ENCODE data around the gene CCDC169.

Gene CCDC169

GRCh38 chr13:36261976-36262375 lies 35.6 kb downstream of the CCDC169 start:
- CTCF ChIA-PET = interaction anchor here (4.2 kb wide), 1 partner anchor 13 kb away, joined by 17 read pairs; no protein-coding TSS in a partner anchor
- TF ChIP-seq CTCF (IDR thresholded peaks at IDR 0.05; ENCODE audit: control extremely low read depth, extremely low read depth, low read depth, missing control alignments) = no peak
- POLR2A ChIA-PET = no interaction called here
- DNase-seq (ENCODE audit: extremely low spot score) = no peak

- ChIA-PET POLR2A (no interaction called here), CTCF (interaction anchor here (1.0 to 1.5 kb wide), 2 partner anchors 14 to 15 kb away, joined by 3 to 4 read pairs; no protein-coding TSS in a partner anchor)
Measured at GRCh38 chr13:36261011-36261410, 36.6 kb downstream of the CCDC169 start.

GRCh38 chr13:36259361-36260137 lies 38.1 kb downstream of the CCDC169 start:
- ChIA-PET POLR2A (no interaction called here), CTCF (interaction anchor here (1.5 kb wide), 1 partner anchor 16 kb away, joined by 4 read pairs; no protein-coding TSS in a partner anchor)
- no peak for TF ChIP-seq CTCF (IDR thresholded peaks at IDR 0.05; ENCODE audit: control extremely low read depth, extremely low read depth, low read depth, missing control alignments)
- DNase-seq (ENCODE audit: extremely low spot score) = no peak

More at GRCh38 chr13:36261011-36261410, 36.6 kb downstream of the CCDC169 start:
- no peak for DNase-seq (ENCODE audit: extremely low spot score)
- TF ChIP-seq CTCF (IDR thresholded peaks at IDR 0.05; ENCODE audit: control extremely low read depth, extremely low read depth, low read depth, missing control alignments) = no peak

- no peak for TF ChIP-seq CTCF (IDR thresholded peaks at IDR 0.05; ENCODE audit: control extremely low read depth, extremely low read depth, low read depth, missing control alignments)
- no peak for DNase-seq (ENCODE audit: extremely low spot score)
- ChIA-PET CTCF (no interaction called here), POLR2A (no interaction called here)
Measured at GRCh38 chr13:36258831-36259230, 38.8 kb downstream of the CCDC169 start.

GRCh38 chr13:36251526-36251925 lies 46.1 kb downstream of the CCDC169 start:
- no peak for DNase-seq (ENCODE audit: extremely low spot score)
- POLR2A ChIA-PET = no interaction called here
- CTCF ChIA-PET = interaction anchor here (1.0 to 1.5 kb wide), 2 partner anchors 20 to 23 kb away, joined by 3 read pairs; no protein-coding TSS in a partner anchor

GRCh38 chr13:36251017-36251416 lies 46.6 kb downstream of the CCDC169 start:
- no peak for TF ChIP-seq CTCF (IDR thresholded peaks at IDR 0.05; ENCODE audit: control extremely low read depth, extremely low read depth, low read depth, missing control alignments)
- POLR2A ChIA-PET = no interaction called here
- CTCF ChIA-PET = interaction anchor here (1.0 to 2.1 kb wide), 4 partner anchors 14 to 23 kb away, joined by 3 to 8 read pairs (median 3); no protein-coding TSS in a partner anchor

More at GRCh38 chr13:36251526-36251925, 46.1 kb downstream of the CCDC169 start:
- TF ChIP-seq CTCF (IDR thresholded peaks at IDR 0.05; ENCODE audit: control extremely low read depth, extremely low read depth, low read depth, missing control alignments) = no peak

More at GRCh38 chr13:36251017-36251416, 46.6 kb downstream of the CCDC169 start:
- DNase-seq (ENCODE audit: extremely low spot score) = no peak

Data from GM10248 (cell line).